Measurements from ENCODE around the gene TRAM2. TPM values are rescaled to one million over a fixed set of nuclear protein-coding genes. Genes with fewer than 3 reads are reported as not detected.

Gene TRAM2
- total and polyA plus RNA-seq, 2 of the 8 experiments (the other 6 are each of a cell fraction or from before 2014, with no cell fraction given): 9.0 to 21.4 TPM

GRCh38 chr6:52539607-52540006, 37.3 kb downstream of the TRAM2 start:
- peaks cover 0 to 11% of the 10 kb centered on the region in 2 experiments; a peak in 3 of 4 replicates for H3K79me2 ChIP-seq (ENCODE audit: control insufficient read depth in 1 of 2, insufficient read depth in 2 of 2, low read length in 2 of 2)
- no peak overlapping the region for H3K18ac ChIP-seq (ENCODE audit: extremely low read depth, low read length)
- ChIA-PET POLR2A (ENCODE audit: partially characterized antibody) (interaction anchor here (1.8 kb wide), 1 partner anchor 10 kb away, joined by 4 read pairs; no protein-coding TSS in a partner anchor), CTCF (ENCODE audit: partially characterized antibody) (interaction anchor here (1.1 to 7.7 kb wide), 5 partner anchors 9 to 123 kb away, joined by 3 to 49 read pairs (median 5); no protein-coding TSS in a partner anchor)
- H3K27ac ChIP-seq (ENCODE audit: low read depth, low read length): no peak overlapping the region
- no peak overlapping the region for H3K14ac ChIP-seq (ENCODE audit: insufficient read length)
- H3K4ac ChIP-seq (replicated peaks; ENCODE audit: insufficient read length, low read depth, low read length): no peak overlapping the region
- H3K23me2 ChIP-seq (ENCODE audit: low read depth, low read length): no peaks in the 10 kb centered on the region
- peaks cover 5 to 17% (median 8%) of the 10 kb centered on the region in 4 experiments; a peak in 6 of 7 replicates for H3K4me1 ChIP-seq (replicated peaks in 1 of 4; ENCODE audit: control insufficient read depth in 3 of 4, insufficient read depth in 4 of 4, low read length in 3 of 4)
- H3K9me3 ChIP-seq (ENCODE audit: insufficient read depth in 2 of 2, low read depth in 1 of 2, low read length in 1 of 2): no peaks in the 10 kb centered on the region
- H2BK12ac ChIP-seq (ENCODE audit: low read depth, low read length): no peak overlapping the region
- no peak overlapping the region for H2AFZ ChIP-seq (ENCODE audit: low read length)
- no peak overlapping the region for H3K56ac ChIP-seq (replicated peaks; ENCODE audit: insufficient read length, low read depth, low read length)
- H3K79me1 ChIP-seq (ENCODE audit: low read depth, low read length): peaks cover 2% of the 10 kb centered on the region; the same call in 1 of the 2 replicates
- H4K5ac ChIP-seq (ENCODE audit: insufficient read length, low read depth, low read length): no peak overlapping the region
- peak overlapping the region; percentile 81; the same call in 1 of the 2 replicates for H2BK15ac ChIP-seq (ENCODE audit: low read length)
- H2BK120ac ChIP-seq (replicated peaks; ENCODE audit: low read depth, low read length): no peak overlapping the region
- no peak overlapping the region for H4K8ac ChIP-seq (ENCODE audit: extremely low read depth, insufficient read depth, low read length)
- no peak overlapping the region for H2BK5ac ChIP-seq (ENCODE audit: low read depth, low read length)
- no peak overlapping the region for H3K4me3 ChIP-seq (ENCODE audit: extremely low read depth in 1 of 4, insufficient read depth in 2 of 4, low read depth in 3 of 4, low read length in 4 of 4)
- H3K9ac ChIP-seq (replicated peaks in 1 of 4; ENCODE audit: extremely low read depth in 1 of 4, low read depth in 3 of 4, low read length in 3 of 4): no peak overlapping the region
- H3K23ac ChIP-seq (ENCODE audit: insufficient read length): no peak overlapping the region
- H3K27me3 ChIP-seq (replicated peaks in 1 of 4; ENCODE audit: control insufficient read depth in 3 of 4, extremely low read depth in 1 of 4, insufficient read depth in 3 of 4, low read length in 3 of 4): no peaks in the 10 kb centered on the region
- 87% methylated on average over 6 of the region's 6 CpGs; no CpG with 5 or more reads in 1 of the 2 experiments for WGBS, 2 experiments (ENCODE audit: extremely low coverage in 1 of 2, insufficient coverage in 1 of 2, insufficient read length in 1 of 2, insufficient replicate concordance in 2 of 2, low coverage in 1 of 2, low lambda C conversion rate in 2 of 2, missing lambda C conversion rate in 1 of 2)
- H4K20me1 ChIP-seq (replicated peaks in 1 of 2; ENCODE audit: control insufficient read depth in 1 of 2, insufficient read depth in 2 of 2, low read length in 2 of 2): no peaks in the 10 kb centered on the region
- FAIRE-seq: no peak
- peak overlapping the region; percentile 40; the same call in 1 of the 2 replicates for H2BK20ac ChIP-seq (ENCODE audit: low read length)
- no peak for DNase-seq (ENCODE audit: low read depth in 1 of 2, low spot score in 2 of 2)
- 0 out of 2 replicates have a peak overlapping the region, but pooled peaks have one; percentile 55 for H2AK5ac ChIP-seq (ENCODE audit: low read depth, low read length)
- H3K4me2 ChIP-seq (ENCODE audit: insufficient read depth in 1 of 2, low read depth in 2 of 2, low read length in 2 of 2): no peak overlapping the region
- no peak overlapping the region for H4K91ac ChIP-seq (replicated peaks; ENCODE audit: insufficient read length, low read length)
- peaks cover 0 to 3% (median 1%) of the 10 kb centered on the region in 4 experiments; a peak in 1 of 8 replicates for H3K36me3 ChIP-seq (ENCODE audit: control insufficient read depth in 2 of 4, insufficient read depth in 4 of 4, low read length in 3 of 4)
- TF ChIP-seq CBX8 (IDR thresholded peaks at IDR 0.05; ENCODE audit: borderline replicate concordance, low read depth, low read length): no peak
- no peak for TF ChIP-seq ASH2L (IDR thresholded peaks at IDR 0.05; ENCODE audit: low read length)
- no peak for TF ChIP-seq EGR1 (IDR thresholded peaks at IDR 0.05; ENCODE audit: borderline replicate concordance, low read depth, low read length)
- no peak for TF ChIP-seq JUND (IDR thresholded peaks at IDR 0.05; ENCODE audit: low read length)
- TF ChIP-seq, protein P1, sequence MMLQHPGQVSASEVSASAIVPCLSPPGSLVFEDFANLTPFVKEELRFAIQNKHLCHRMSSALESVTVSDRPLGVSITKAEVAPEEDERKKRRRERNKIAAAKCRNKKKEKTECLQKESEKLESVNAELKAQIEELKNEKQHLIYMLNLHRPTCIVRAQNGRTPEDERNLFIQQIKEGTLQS (IDR thresholded peaks at IDR 0.05; ENCODE audit: insufficient read depth, low read depth, low read length): no peak
- TF ChIP-seq RAD21 (IDR thresholded peaks at IDR 0.05 in 1 of 2, conservative IDR thresholded peaks at IDR 0.05 in 1 of 2; ENCODE audit: low read depth in 2 of 2, low read length in 2 of 2): no peak
- no peak for TF ChIP-seq TBP (IDR thresholded peaks at IDR 0.05; ENCODE audit: low read depth, low read length)
- TF ChIP-seq, protein P2, sequence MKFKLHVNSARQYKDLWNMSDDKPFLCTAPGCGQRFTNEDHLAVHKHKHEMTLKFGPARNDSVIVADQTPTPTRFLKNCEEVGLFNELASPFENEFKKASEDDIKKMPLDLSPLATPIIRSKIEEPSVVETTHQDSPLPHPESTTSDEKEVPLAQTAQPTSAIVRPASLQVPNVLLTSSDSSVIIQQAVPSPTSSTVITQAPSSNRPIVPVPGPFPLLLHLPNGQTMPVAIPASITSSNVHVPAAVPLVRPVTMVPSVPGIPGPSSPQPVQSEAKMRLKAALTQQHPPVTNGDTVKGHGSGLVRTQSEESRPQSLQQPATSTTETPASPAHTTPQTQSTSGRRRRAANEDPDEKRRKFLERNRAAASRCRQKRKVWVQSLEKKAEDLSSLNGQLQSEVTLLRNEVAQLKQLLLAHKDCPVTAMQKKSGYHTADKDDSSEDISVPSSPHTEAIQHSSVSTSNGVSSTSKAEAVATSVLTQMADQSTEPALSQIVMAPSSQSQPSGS (IDR thresholded peaks at IDR 0.05; ENCODE audit: low read length): no peak
- no peak for TF ChIP-seq SP4 (IDR thresholded peaks at IDR 0.05; ENCODE audit: low read length)
- no peak for TF ChIP-seq NANOG (IDR thresholded peaks at IDR 0.05; ENCODE audit: insufficient read depth, low read depth, low read length, poor library complexity, severe bottlenecking)
- TF ChIP-seq JUN (IDR thresholded peaks at IDR 0.05; ENCODE audit: low read depth, low read length): no peak
